ENCODE results near the gene VWA3B.

Gene VWA3B

GRCh38 chr2:98181346-98181745 lies 94.4 kb downstream of the VWA3B start:
- DNase-seq: no peak

GRCh38 chr2:98185801-98186200 lies 98.8 kb downstream of the VWA3B start:
- DNase-seq: no peak

DNA sequence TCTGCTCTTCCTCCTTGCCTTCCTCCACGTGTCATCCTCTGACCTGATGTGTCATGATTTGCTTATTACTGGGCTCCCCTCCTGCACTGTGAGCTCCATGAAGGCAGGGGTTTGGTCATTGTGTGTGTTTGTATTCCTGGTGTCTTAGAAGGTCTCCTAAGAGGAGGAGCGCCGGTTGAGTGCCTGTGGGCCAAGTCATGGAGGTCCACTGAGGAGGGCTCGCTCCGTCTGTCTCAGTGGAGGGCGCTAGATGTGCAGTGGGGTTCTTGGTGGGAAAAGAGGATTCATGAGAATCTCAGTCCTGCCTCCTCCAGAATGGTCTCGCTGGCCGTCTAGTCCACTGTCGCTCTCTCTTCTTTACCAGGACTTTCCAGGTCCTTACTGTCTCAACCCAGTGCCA lies 100.2 kb downstream of the VWA3B start:
- DNase-seq: no peak

- no peak for DNase-seq
These were observed 101.5 kb downstream of the VWA3B start for GRCh38 chr2:98188351-98189046.

- DNase-seq: no peak
These were observed 104.9 kb downstream of the VWA3B start for GRCh38 chr2:98191883-98192282.

GRCh38 chr2:98201576-98201975 lies 114.6 kb downstream of the VWA3B start:
- DNase-seq: no peak

DNA sequence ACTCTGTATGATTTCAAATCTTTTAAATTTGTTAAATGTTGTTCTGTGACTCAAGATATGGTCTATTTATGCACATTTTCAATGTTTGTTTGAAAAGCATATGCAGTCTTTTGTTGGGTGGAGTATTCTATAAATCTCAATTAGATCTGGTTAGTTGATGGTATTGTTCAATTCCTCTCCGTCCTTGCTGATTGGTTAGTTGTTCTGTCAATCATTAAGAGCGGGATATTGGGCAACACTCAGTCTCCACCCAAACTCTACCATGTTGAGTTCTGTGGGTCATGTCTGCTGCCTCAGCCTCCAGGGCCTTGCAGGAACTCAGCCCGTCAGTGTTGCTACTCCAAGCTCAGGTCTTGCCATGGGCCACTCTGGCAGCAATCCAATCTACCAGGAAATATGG lies 118.9 kb downstream of the VWA3B start:
- DNase-seq: no peak

DNA sequence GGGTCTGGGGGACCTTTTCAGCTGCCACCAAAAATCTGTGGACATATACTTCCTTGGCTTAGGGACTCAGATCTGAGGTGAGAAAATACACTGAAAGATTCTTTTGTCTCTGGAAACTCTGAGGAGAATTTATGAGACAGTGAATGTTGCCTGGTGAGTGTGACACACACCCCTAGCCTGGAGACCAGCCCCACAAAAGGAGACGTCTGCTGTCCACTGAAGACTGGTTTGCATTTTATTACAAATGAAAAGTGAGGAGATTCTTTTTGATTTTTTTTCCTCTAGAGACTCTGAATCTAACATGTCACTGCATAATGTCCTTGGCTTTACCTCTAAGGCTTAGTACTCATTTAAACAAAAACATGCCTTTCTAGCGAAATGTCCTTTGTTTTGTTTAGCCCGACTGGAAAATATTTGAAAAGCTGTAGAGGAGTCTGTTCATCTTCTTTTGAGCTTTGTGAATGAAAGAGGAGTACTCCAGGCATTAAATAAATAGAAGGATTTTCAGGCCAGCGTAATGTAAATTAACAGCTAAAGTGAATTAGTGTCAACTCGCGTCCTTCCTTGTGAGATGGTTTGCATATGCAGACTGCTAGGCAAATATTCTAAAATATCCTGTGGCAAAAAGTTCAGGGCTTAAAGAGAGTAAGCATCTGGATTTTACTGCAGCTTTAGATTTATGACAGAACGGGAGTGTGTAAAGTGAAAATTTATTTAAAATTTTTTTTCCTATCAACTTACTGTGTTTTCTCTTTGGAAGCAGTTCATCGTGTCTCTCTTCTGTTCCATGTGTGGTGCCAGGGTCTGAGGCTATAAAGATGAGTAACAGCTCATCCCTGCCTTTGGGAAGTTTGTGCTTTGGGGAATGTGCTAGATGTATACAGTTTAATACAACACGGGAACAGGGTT lies 125.4 kb downstream of the VWA3B start:
- DNase-seq: no peak

- DNase-seq: no peak
These were observed 129.6 kb downstream of the VWA3B start for GRCh38 chr2:98216616-98217015.

DNA sequence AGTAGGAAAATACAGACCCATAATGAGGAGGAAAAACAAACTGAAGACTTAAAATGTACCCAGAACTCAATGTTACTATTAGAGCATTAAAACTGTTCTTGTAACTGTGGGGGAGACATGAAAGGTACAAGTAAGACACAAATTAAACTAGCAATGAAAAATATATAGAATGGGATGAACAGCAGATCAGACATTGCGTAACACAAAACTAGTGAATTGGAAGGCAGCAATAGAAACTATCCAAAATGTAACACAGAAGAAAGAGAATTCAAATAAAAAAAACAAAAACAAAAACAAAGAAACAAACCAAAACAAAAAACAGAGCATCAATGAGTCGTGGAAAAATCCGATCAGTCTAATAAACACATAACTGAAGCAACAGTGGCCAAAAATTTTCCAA lies 132.2 kb downstream of the VWA3B start:
- no peak for DNase-seq

- DNase-seq: no peak
These were observed 147.0 kb downstream of the VWA3B start for GRCh38 chr2:98233941-98234340.

GRCh38 chr2:98234776-98235175 lies 147.8 kb downstream of the VWA3B start:
- DNase-seq: peak; percentile 27

DNA sequence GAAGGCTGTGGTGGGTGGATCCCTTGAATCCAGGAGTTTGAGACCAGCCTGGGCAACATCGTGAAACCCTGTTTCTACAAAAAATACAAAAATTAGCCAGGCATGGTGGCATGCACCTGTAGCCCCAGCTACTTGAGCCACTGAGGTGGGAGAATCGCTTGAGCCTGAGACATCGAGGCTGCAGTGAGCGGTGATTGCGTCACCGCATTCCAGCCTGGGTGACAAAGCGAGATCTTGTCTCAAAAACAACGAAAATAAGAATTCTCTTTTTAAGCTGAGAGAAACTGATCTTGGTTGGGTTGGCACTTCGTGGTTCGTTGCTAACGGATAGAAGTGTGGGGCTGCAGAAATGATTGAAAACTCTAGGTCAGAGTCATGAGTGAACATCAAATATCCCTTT lies 150.0 kb downstream of the VWA3B start:
- DNase-seq: no peak

DNA sequence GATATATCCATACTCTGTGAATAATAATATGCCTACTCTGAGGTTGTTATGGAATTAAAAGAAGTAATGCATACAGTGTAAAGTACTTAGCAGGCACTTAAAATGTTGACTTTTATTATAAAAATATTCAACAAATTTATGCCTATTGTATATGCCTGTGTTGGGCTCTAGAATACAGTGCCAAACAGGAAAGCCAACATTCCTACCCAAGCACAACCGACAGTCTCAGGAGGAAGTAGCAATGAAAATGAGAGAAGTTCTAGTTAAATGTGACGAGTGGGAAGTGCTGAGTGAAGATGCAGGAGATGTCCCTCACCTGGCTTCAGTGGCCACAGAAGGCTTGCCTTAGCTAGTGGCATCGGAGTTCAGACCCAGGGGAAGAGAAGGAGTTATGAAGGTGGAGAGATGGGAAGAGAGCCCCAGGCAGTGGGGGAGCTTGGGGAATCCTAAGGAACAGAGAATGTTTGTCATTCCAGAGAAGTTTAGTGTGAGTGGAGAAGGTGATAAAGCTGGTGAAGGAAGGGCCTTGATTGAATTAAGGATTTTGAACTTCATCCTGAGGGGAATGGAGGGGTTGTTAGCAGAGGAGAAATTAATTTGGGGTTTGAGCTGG lies 153.9 kb downstream of the VWA3B start:
- DNase-seq: no peak

GRCh38 chr2:98241592-98241991 lies 154.6 kb downstream of the VWA3B start:
- DNase-seq: no peak

GRCh38 chr2:98242003-98242402 lies 155.0 kb downstream of the VWA3B start:
- DNase-seq: no peak

DNA sequence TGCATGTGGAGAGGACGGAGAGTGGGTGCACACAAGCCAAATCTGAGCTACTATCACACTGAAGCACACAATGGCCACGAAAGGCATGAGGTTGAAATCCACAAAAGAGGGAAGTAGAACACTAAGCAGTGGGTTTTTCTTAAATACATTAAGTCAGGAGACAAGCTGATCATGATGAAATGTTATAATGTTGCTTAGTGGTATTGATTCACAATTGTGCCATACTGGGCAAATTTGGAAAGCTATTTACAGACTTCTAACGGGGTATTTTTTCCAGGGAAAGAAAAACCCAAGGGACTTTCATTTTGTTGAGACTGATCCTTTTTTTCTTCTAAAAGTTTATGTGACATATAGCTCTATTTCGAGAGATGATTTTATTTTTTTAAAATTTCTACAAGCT lies 158.5 kb downstream of the VWA3B start:
- peak; percentile 24 for DNase-seq

DNA sequence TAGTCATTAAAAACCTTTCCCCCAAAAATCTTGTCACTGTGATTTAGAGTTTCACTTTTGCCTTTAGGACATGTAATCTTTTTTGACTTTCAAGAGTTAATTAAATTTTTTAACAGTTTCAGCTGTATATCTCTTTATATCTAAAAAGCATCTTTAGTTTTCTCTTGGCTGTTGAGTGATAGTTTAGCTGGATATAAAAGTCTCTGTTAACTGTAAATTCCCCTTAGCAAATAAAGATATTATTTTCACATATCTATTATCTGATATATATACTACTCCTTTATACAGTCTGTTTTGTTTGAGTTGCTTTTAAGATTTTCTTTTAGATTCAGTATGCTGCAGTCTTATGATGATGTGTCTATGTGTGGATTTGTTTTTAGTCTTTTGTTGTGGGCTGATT lies 160.4 kb downstream of the VWA3B start:
- DNase-seq: no peak

DNA sequence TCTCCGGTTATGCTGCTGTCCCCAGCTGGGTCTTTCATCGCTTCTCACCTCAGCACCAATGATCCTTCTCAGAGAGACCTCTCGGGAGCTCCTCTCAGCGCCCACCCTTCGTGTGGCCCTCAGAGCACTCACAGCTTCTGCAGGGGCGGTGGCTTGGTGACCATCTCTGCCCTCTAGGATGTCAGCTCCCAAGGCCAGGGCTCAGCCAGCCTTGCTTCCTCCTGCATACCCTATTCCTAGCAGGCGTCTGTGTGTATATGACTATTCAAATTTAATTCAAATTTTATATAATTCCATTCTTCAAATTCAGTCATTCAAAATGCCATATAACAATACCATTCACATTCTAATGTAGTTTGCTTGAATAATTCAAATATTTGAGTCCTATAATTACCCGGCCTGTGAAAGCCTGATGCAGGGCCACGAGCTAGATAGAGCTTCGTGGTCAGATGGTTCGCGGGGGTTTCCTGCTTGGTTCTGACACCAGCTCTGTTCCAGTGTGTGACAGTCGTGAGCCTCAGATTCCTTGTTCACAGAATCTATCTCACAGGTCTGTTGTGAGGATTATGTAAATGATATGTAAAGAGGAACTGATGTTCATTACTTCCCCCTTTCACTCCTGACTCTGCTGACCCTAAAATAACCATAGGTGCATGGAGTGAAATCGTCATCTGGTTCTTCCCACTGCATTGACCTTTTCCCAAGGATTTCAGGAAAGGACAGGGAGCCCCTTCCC lies 165.2 kb downstream of the VWA3B start:
- peak; percentile 49 for DNase-seq

DNA sequence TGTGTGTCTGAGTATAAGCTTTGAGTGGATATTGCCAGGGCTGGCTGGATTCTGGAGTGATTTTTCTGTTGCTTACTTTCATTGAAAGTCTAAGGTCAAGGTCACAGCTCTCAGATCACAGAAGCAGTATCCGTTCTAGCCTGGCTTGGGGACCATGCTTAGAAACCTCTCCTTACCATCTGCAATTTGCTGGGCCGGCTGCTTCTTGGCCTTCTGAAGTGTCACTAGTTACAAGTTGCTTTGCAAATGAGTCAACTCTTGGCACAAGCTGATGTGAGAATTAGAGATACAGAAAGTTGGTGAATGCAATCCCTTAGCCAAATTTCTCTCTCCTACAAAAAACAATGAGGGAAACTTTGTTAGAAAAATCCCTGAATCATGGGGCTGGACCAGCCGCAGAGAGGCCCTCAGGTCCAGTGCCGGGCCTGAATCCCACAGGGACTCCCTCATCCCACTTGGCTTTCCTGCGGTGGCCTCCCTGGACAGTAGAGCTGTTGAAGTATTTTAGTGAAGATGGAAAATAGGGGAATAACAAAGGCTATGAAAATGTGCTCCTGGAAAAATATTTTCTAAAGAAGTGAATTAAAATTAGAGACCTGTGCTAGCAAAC lies 166.6 kb downstream of the VWA3B start:
- DNase-seq: no peak

DNA sequence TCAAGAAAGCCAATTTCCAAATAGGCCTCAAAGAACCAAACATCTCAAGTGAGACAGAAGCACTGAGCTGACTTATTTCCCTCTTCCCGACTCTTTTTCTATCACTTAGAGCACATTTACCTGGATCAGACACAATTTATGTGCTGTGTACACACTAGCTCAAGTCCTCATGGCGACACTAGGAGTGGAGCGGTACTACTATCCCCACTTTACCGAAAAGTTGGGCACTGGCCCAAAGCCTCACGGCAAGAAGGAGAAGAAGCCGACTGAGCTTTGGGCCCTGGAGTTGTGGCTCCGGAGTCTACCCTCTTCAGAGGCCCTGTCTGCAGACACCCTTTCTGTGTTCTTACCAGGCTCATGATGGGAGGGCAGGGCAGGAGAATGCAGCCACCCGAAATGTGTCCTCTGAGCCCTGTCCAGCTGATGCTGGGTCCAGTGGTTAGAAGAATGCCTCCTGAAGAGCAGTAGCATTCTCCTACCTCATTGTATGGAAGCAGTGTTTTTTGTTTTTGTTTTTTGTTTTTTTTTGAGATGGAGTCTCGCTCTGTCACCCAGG lies 167.6 kb downstream of the VWA3B start:
- DNase-seq: no peak

DNA sequence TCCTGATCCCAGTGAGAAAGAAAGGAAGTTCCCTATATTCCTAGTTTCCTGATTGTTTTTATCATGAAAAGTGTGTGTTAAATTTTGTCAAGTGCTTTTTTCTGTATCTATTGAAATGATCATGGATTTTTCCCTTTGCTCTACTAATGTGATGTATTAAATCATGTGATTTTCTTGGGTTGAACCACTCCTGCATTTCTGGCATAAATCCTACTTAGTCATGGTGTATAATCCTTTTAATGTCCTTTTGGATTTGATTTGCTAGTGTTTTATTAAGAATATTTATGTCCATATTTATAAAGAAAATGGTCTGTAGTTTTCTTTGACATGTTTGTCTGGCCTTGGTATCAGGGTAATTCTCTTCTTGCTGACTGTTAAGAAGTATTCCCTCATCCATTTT lies 171.9 kb downstream of the VWA3B start:
- DNase-seq: no peak
